Effector memory CD4-positive, alpha-beta T cell (primary cell): ENCODE results near the gene ZNF554.

Experiments
- DNase-seq, 3 donors: peaks; one replicate each; pipeline ENCODE4 v3.0.0-alpha.2; 2020
- H3K27ac ChIP-seq: 2 replicates; pipeline ENCODE4 v1.7.0; 2013; ENCODE audit warnings: mild to moderate bottlenecking, low read length, moderate library complexity; ENCODE audit not compliant: insufficient read depth, poor library complexity, severe bottlenecking
- H3K27me3 ChIP-seq: replicated peaks from 2 replicates; pipeline ENCODE4 v1.7.0; 2013; ENCODE audit warnings: mild to moderate bottlenecking, low read length; ENCODE audit not compliant: insufficient read depth, control insufficient read depth, poor library complexity, severe bottlenecking
- H3K36me3 ChIP-seq: 2 replicates; pipeline ENCODE4 v1.7.0; 2013; ENCODE audit warnings: mild to moderate bottlenecking, low read length, moderate library complexity; ENCODE audit not compliant: control insufficient read depth, insufficient read depth
- H3K4me1 ChIP-seq: 2 replicates; pipeline ENCODE4 v1.7.0; 2013; ENCODE audit warnings: low read length, mild to moderate bottlenecking; ENCODE audit not compliant: control insufficient read depth, insufficient read depth, poor library complexity, severe bottlenecking
- H3K4me3 ChIP-seq: 2 replicates; pipeline ENCODE4 v1.7.0; 2013; ENCODE audit warnings: low read length, low read depth, mild to moderate bottlenecking; ENCODE audit not compliant: insufficient read depth, poor library complexity, severe bottlenecking
- H3K9me3 ChIP-seq: 2 replicates; pipeline ENCODE4 v1.7.0; 2013; ENCODE audit warnings: mild to moderate bottlenecking, low read length, moderate library complexity; ENCODE audit not compliant: control insufficient read depth
- total RNA-seq, 3 donors: gene quantifications; one replicate each; lab custom pipeline; 2026; lab: John Stamatoyannopoulos, UW

Gene ZNF554
- 6.7 to 9.5 (median 7.2) reads per million in 3 donors for total RNA-seq

DNA sequence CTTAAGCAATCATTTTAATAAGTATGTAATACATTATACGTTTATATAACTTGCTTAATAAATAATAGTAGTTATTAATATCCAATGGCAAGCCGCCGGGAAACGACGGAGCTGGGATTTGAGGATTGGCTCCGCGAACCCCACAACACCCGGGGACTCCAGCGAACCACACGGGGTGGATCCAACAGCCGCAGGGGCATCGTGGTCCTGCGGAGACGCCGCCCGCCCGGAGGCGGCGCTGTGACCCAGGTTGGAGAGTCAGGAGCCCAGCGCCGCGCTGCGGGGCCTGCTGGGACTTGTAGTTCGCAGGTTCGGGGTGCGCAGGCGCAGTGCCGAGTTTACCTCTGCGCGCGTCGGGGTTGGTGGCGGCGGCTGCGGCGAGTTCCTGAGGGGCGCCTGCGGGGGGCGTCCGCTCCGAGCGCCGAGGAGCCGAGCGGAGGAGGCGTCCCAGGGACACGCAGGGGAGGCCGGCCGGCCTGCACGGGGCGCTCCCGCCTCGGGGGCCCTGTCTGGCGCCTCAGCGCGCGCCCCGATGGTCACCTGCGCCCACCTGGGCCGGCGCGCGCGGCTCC lies at the start of gene ZNF554:
ZNF554 (plus strand) TSS at position 329 of the 572 bp plus-strand sequence; CDS start at position 533, 204 bp downstream.
- no peaks in the 10 kb centered on the region for H3K36me3 ChIP-seq
- DNase-seq, result peak; percentile 92 to 97 (median 95)
- peak within 1 kb of the TSS; percentile 51 for H3K27ac ChIP-seq
- no peaks in the 10 kb centered on the region for H3K9me3 ChIP-seq
- H3K4me1 ChIP-seq, result peaks cover 5% of the 10 kb centered on the region
- peak within 1 kb of the TSS; percentile 68 for H3K4me3 ChIP-seq
- H3K27me3 ChIP-seq, result no peaks in the 10 kb centered on the region

DNA sequence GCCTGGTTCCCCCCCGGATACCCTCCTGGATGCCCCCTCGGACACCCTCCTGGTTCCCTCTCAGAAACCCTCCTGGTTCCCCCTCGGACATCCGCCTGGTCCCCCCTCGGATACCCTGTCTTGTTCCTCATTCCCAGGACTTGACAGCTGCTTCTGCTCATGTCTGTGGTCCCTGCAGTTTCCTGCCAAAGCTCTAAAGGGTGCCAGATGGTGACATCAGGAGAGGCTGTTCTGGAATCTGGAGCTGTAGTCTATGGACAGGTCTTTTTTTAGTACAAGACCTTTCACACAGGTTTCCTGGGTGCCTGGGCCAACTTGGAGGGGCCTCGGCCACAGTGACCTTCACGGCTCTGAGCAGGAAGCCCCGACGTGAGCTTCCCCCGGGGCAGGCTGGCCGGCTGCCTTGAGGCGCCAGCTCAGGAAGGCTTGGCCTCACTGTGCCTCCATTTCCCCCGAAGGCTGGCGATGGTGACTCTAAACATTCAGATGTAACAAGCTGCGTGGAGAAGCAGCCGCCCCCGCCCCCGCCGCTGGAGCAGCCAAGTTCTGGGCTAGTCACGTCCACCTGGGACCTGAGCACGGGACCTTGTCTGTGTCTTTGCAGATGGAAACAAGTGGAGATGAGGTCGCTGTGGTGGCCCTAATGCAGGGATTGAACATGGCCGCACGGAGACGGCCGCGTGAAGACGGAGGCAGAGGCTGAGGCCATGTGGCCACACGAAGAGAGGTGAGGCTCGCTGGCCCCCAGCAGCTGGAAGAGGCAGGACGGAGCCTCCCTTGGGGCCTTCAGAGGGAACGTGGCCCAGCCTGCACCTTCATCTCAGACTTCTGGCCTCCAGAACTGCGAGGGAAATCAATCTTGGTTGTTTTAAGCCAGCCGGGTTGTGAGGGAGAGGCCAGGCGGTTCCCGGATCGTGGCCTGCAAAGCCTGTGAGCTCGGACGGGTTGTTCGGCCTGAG lies 49.3 kb upstream of the ZNF554 start:
- Histone ChIP-seq H3K36me3 (peaks cover 35% of the 10 kb centered on the region), H3K4me1 (peaks cover 5% of the 10 kb centered on the region), H3K27me3 (no peaks in the 10 kb centered on the region), H3K4me3 (no peak overlapping the region), H3K9me3 (no peaks in the 10 kb centered on the region), H3K27ac (no peak overlapping the region)
- DNase-seq, result no peak

DNA sequence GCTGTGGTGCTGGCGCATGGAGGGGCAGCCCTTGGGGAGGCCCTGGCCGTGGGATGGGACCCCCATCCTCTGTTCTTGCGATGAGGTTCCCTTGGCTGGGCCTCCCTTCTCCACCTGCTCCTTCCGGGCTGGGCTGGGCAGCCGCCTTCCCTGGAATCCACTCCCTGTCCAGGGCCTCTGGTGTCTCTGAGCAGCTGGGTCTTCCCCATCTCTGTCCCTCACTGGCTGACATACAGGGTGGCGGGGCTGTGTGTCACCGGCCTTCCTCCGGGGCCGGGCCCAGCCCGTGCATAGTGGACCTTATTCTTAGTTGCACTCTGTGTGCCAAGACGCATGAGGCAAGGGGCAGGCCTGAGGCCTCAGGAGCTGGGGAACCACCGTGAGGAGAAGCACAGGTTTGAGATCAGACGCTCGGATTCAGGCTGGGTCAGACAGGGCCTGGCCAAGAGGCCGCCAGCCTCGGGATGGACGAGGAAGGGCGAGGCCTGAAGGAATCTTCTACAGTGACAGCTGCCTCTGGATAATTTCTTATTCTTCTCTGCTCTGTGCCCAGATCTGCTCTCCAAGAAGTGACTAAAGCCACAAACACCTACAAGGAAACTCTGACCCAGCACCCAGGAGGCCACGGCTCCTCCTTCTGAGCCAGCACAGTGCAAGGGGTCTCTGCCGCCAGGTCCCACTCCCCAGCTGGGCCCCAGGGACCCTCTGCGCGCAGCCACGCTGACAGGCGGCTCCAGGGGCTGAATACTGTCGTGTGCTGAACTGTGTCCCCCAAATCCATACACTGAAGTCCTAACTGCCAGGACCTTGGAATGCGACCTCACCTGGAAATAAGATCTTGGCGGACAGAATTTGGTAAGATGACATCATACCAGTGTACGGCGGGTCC lies 47.6 kb upstream of the ZNF554 start:
- Histone ChIP-seq H3K36me3 (peaks cover 23% of the 10 kb centered on the region), H3K4me3 (no peak overlapping the region), H3K27me3 (no peaks in the 10 kb centered on the region), H3K4me1 (peaks cover 10% of the 10 kb centered on the region), H3K27ac (no peak overlapping the region), H3K9me3 (no peaks in the 10 kb centered on the region)
- no peak for DNase-seq

DNA sequence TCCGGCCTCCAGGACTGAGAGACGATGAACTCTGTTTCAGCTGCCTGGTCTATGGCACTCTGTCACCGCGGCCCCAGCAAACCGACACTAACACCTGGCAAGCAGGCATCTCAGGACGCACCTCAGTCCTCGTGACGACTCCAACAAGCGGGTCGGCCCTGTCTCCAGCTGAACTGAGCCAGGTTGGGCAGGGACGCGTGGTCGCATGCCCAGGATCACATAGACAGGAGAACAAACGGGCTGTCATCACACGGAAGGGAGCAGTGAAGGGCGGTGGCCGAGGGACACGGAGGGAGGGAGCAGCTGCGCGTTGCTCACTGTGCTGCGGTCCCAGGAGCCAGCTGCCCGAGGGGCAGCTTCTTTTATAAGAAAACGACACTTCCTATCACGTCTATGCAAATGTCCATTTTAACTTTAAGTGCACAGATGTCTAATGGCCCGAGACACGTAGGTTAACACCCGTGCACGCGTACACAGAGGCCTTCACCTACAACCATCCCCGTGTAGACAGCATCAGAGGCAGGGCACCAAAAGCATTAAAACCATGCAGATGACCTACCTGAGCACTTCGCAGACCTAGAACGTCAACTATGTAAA lies 45.5 kb upstream of the ZNF554 start:
- Histone ChIP-seq H3K27me3 (no peaks in the 10 kb centered on the region), H3K9me3 (no peaks in the 10 kb centered on the region), H3K27ac (no peak overlapping the region), H3K4me1 (peaks cover 10% of the 10 kb centered on the region), H3K36me3 (peaks cover 10% of the 10 kb centered on the region), H3K4me3 (no peak overlapping the region)
- DNase-seq, result no peak

DNA sequence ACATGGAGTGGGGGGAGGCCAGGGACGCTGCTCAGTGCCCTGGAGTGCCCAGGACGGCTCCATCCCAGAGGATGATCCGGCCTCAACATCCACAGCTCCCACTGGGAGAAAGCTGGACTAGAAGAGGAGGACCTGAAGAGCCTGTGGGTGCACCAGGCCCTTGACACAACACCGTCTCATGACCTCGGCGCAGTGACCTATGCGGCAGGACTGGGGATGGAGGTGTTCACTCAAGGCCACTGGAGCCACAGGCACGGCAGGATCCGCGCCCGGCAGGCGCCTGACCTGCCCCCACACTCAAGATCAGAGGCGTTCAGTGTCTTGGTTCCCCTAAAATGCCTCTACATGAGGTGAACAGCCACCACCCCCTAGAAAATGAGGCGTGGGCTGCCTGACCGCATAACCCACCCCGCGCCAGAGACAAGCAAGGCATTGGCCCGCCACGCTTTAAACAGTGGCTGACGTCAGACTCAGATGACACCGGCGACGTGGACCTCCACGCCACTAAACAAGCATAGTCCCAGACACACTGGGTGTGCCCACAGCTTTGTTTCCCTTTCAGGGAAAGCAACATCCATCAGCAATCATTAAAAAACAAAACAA lies 44.6 kb upstream of the ZNF554 start:
- DNase-seq, result no peak
- Histone ChIP-seq H3K4me3 (no peak overlapping the region), H3K4me1 (peaks cover 10% of the 10 kb centered on the region), H3K36me3 (peaks cover 9% of the 10 kb centered on the region), H3K27me3 (no peaks in the 10 kb centered on the region), H3K9me3 (no peaks in the 10 kb centered on the region), H3K27ac (peak overlapping the region; percentile 74)

DNA sequence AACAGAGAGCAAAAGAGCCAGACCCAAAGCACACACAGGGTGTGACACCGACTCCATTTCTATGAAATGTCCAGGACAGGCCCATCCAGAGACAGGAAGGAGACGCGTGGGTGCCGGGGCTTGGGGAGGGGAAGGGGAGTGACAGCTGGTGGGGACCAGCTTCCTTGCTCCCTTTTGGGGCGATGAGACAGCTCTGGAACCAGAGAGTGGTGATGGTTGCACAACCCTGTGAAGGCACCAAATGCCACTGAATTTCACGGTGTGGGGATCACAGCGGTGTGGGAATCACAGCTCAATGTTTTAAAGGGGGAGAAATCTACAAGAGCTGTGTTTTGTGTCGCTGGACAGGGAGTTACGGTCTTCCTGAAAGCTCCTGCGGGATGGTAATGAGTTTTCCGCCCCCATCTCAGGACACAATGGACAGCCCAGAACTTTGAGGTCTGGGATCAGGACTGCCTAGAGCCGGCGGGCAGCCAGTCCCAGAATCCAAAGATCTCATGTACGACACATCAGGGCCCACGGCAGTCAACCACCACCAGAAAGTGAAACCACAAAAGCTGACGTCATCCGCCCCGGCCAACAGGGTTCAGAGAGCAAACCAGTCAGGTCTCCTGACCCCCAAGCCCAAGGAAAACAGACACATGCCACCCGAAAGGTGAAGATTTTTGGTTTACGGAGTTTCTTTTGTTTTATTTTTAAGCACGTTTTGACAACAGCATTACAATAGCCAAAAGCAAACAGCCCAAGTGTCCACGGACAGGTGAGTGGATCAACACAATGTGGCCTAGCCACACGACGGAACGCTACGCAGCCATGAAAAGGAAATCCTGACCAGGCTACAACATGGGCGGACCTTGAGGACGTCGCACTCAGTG lies 43.9 kb upstream of the ZNF554 start:
- no peaks in the 10 kb centered on the region for H3K9me3 ChIP-seq
- peak overlapping the region; percentile 74 for H3K27ac ChIP-seq
- peaks cover 9% of the 10 kb centered on the region for H3K36me3 ChIP-seq
- peak overlapping the region; percentile 20 for H3K4me3 ChIP-seq
- no peaks in the 10 kb centered on the region for H3K27me3 ChIP-seq
- peaks cover 10% of the 10 kb centered on the region for H3K4me1 ChIP-seq
- DNase-seq, result peak; percentile 46 to 60 (median 47)

DNA sequence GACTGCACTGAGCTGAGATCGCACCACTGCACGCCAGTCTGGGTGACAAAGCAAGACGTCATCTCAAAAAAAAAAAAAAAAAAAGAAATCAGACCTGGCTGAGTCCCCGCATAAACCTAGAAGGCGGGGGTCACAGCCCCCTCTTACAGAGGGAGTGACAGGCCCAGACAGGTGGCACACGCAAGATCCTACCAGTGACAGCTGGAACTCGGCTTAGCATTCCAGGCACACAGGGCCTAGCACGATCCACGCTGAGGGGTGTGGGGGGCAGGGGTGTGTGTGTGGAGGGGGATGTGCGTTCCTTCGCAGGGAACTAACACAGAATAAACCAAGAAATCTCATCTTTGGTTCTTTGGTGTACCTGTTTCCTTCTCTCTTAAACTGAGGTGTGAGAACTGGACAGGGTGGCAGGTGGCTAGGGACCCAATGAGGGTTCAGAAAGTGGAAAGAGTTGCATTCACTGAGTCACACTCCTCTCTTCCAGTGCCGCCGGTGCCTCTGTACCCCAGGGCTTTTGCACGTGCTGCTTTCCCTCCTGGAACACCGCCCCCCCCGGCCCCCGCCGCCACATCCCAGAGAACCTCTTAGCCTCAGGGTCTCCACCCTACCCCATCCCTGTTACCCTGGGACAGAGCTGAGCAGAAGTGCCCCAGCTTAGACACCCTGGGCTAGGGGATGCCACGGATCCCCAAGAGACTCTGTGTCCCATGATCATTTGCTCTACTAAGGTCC lies 41.5 kb upstream of the ZNF554 start:
- DNase-seq, result no peak
- Histone ChIP-seq H3K36me3 (peaks cover 6% of the 10 kb centered on the region), H3K27ac (no peak overlapping the region), H3K9me3 (no peaks in the 10 kb centered on the region), H3K4me3 (no peak overlapping the region), H3K4me1 (peaks cover 17% of the 10 kb centered on the region), H3K27me3 (no peaks in the 10 kb centered on the region)

DNA sequence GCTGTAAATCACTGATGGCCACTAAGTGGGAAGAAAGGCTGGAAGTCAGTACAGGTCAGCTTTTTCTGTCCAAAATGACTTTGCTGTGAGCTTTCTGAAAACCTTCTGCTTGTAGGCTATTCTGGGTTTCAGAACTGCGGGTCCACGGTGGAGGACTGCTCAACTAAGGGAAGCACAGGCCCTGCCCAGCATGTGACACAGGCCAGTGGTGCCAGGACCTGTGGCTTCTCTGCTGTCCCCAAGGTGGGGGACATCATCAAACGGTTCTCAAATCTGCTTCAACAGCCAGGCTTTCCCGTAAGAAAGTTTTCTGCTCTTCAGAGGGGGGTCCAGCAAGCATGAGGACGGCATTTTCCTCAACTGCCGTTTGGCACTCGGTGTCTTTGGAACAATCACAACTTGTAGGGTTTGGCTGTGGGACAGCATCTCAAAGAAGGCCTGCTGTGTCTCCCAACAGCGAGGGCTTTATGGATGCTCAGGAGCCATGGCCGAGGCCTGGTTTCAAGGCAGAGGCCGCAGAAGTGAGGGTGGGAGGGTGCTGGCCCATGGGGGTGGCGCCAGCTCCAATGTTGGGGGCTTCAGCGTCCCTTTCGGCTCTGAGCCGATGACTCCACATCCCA lies 40.4 kb upstream of the ZNF554 start:
- Histone ChIP-seq H3K4me1 (peaks cover 22% of the 10 kb centered on the region), H3K27ac (no peak overlapping the region), H3K36me3 (peaks cover 6% of the 10 kb centered on the region), H3K9me3 (no peaks in the 10 kb centered on the region), H3K4me3 (no peak overlapping the region), H3K27me3 (no peaks in the 10 kb centered on the region)
- DNase-seq, result no peak
